Measurements from ENCODE around the gene COMMD4. TPM values are rescaled to one million over a fixed set of nuclear protein-coding genes. Genes with fewer than 3 reads are reported as not detected.
A peak's percentile ranks its signal among the peaks of the same experiment; 100 is the strongest.

COMMD4 gene
- total RNA-seq (2013; cell fraction: nucleolus; rRNA removed): 17.9 and 18.5 TPM in 2 replicates
- total RNA-seq (2014; rRNA removed): 110 and 113 TPM in 2 replicates
- total RNA-seq (2014; rRNA removed; fragmentation: Illumina TruSeq; extraction: Trizol): 46.1 and 48.4 TPM in 2 replicates
- total RNA-seq (2021): 86.3 and 98.9 TPM in 2 replicates
- polyA plus RNA-seq (2011; ENCODE audit: low read depth): 30.1 TPM
- polyA plus RNA-seq (2011; rRNA removed): 32.0 and 53.2 TPM in 2 replicates
- polyA plus RNA-seq (2011; cell fraction: cytosol; rRNA removed): 129 and 166 TPM in 2 replicates
- 127 and 161 TPM in 2 replicates for polyA plus RNA-seq (2011; cell fraction: nucleus; rRNA removed)
- polyA plus RNA-seq (2012): 64.3 and 67.6 TPM in 2 replicates
- polyA plus RNA-seq (2014; fragmentation: Illumina TruSeq; extraction: Trizol): 18.5 and 34.3 TPM in 2 replicates
- polyA plus RNA-seq (2014; fragmentation: Nextera tagmentation; extraction: Ambion mirVana): 10 to 100 TPM; 14.5 to 38.4 TPM
- polyA plus RNA-seq (2014; rRNA removed): 97.4 and 111 TPM in 2 replicates
- 100 to 1,000 TPM; 115 to 118 TPM for polyA plus RNA-seq (2016; fragmentation: Nextera tagmentation; extraction: Ambion mirVana)
- 19.5 and 56.0 TPM in 2 replicates for polyA minus RNA-seq (2011; rRNA and poly(A)+ RNA removed)
- polyA minus RNA-seq (2011; cell fraction: cytosol; rRNA and poly(A)+ RNA removed): 14.7 and 26.7 TPM in 2 replicates
- 11.8 and 14.3 TPM in 2 replicates for polyA minus RNA-seq (2011; cell fraction: nucleus; rRNA and poly(A)+ RNA removed)
- percentile 70 among the genes with signal in this experiment for Bru-seq, nascent RNA
- BruChase-seq, experiment 1, labeled RNA remaining after a 6-hour chase: percentile 70 among the genes with signal in this experiment
- BruChase-seq, experiment 2, labeled RNA remaining after a 2-hour chase: percentile 63 among the genes with signal in this experiment
- long read RNA-seq, experiment 1, full-length matches to known transcripts: 31 of 38 reads
- long read RNA-seq, experiment 1, partial matches to known transcripts: 3 of 38 reads
- long read RNA-seq, experiment 1, other reads (novel, unspliced or antisense): 4 of 38 reads
- long read RNA-seq, experiment 2, transcript COMMD4-202 (7 exons, 722 nt): minor isoform, 8 of 66 reads
- long read RNA-seq, experiment 2, transcript COMMD4-201 (8 exons, 1,067 nt): major isoform, 44 of 66 reads
- long read RNA-seq, experiment 2, partial matches to known transcripts: 5 of 66 reads
- long read RNA-seq, experiment 2, other reads (novel, unspliced or antisense): 7 of 66 reads

DNA sequence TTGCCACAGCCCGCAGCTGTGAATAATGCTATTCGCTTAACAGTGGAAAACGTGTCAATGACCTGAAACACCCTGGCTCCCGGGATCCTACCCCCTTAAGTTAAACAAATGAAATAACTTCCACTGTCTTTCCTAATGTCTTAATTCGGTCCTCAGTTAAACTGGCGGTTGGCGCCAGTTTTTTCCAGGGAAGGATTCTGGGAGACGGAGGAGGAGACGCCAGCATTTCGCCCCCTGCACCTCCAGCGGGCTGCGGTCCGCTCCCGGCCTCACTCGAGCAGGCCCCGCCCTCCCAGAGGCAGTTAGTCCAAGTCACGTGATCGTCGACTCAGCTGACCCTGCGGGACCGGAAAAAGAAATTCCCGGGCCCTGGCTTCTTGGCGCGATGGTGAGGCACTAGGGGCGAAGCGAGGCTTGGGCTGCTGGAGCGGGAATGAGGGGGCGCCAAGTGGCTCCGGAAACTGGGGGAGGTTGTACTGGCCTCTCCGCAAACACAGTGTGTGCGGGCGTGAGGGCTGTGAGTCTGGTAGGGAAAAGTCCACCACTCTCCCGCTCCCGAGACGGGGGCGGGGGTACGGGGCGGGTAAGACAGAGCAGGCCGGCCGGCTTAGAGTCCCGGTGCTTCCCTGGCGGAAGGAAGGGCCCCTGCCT is at the start of gene COMMD4:
COMMD4 (plus strand) TSS at position 359 of the 651 bp plus-strand sequence; CDS start at position 386, 27 bp downstream.
- Histone ChIP-seq H3K4me3 (peak within 1 kb of the TSS; percentile 96), H3K9me3 (replicated peaks; ENCODE audit: control insufficient read depth, insufficient read depth, low read length) (no peaks in the 10 kb centered on the region), H3K9ac (ENCODE audit: control insufficient read depth, insufficient read depth, low read length) (peak within 1 kb of the TSS; percentile 86), H3K27me3 (replicated peaks in 1 of 2; ENCODE audit: control insufficient read depth in 2 of 2, insufficient read depth in 2 of 2, low read length in 1 of 2) (no peaks in the 10 kb centered on the region), H4K20me1 (ENCODE audit: control insufficient read depth, insufficient read depth) (no peaks in the 10 kb centered on the region), H2AFZ (ENCODE audit: control insufficient read depth, low read depth, low read length) (peak within 1 kb of the TSS; percentile 92), H3K27ac (ENCODE audit: control insufficient read depth, insufficient read depth) (peak within 1 kb of the TSS; percentile 63), H3K4me1 (ENCODE audit: control insufficient read depth, insufficient read depth, low read length) (no peaks in the 10 kb centered on the region; the same call in 1 of the 2 replicates), H3K4me2 (ENCODE audit: control insufficient read depth, insufficient read depth) (peak within 1 kb of the TSS; percentile 94), H3K36me3 (ENCODE audit: control insufficient read depth in 2 of 2, insufficient read depth in 2 of 2, low read length in 1 of 2) (peaks cover 0 to 5% of the 10 kb centered on the region in 2 experiments; a peak in 1 of 4 replicates), H3K79me2 (ENCODE audit: control insufficient read depth, insufficient read depth, low read length) (peaks cover 10% of the 10 kb centered on the region)
- intact Hi-C loops (cut with micrococcal nuclease; ENCODE audit: unreplicated experiment) (no loop called here), in situ Hi-C loops (cut with MboI) (no loop called here)
- under 1% methylated on average over 32 of the region's 42 CpGs for WGBS (ENCODE audit: insufficient coverage, insufficient replicate concordance, low lambda C conversion rate, missing lambda C conversion rate)
- BruUV-seq (replicated peaks): no TSS peak
- DNase-seq (ENCODE audit: low read depth, low spot score) (no peak), ATAC-seq (peak; percentile 86), FAIRE-seq (peak; percentile 80)
- POLR2A ChIA-PET: interaction anchor here (1.0 to 1.6 kb wide), 2 partner anchors 32 to 304 kb away, joined by 3 to 7 read pairs; partner anchors contain the start of genes IMP3 and MAN2C1
- SMC1A ChIA-PET (ENCODE audit: uncharacterized antibody, unreplicated experiment): interaction anchor here (1.3 to 1.7 kb wide), 3 partner anchors 13 to 313 kb away, joined by 3 to 6 read pairs (median 3); partner anchors contain the start of genes MAN2C1 and PPCDC
- RAD21 ChIA-PET (ENCODE audit: unreplicated experiment): interaction anchor here (0.9 to 1.4 kb wide), 2 partner anchors 32 to 293 kb away, joined by 3 to 8 read pairs; partner anchors contain the start of gene MAN2C1
- CTCF ChIA-PET: interaction anchor here (1.3 to 2.5 kb wide), 2 partner anchors 32 to 350 kb away, joined by 3 to 15 read pairs; partner anchors contain the start of gene MAN2C1
- TF ChIP-seq ZZZ3 (IDR thresholded peaks at IDR 0.05; ENCODE audit: control insufficient read depth, insufficient read length, low read depth): no peak
- peak in 1 of 2 experiments; percentile 41; a peak in 2 of 3 replicates for TF ChIP-seq EGR1 (IDR thresholded peaks at IDR 0.05; ENCODE audit: borderline replicate concordance in 1 of 2, low read depth in 2 of 2, low read length in 2 of 2)
- TF ChIP-seq, protein P1, sequence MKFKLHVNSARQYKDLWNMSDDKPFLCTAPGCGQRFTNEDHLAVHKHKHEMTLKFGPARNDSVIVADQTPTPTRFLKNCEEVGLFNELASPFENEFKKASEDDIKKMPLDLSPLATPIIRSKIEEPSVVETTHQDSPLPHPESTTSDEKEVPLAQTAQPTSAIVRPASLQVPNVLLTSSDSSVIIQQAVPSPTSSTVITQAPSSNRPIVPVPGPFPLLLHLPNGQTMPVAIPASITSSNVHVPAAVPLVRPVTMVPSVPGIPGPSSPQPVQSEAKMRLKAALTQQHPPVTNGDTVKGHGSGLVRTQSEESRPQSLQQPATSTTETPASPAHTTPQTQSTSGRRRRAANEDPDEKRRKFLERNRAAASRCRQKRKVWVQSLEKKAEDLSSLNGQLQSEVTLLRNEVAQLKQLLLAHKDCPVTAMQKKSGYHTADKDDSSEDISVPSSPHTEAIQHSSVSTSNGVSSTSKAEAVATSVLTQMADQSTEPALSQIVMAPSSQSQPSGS (IDR thresholded peaks at IDR 0.05; ENCODE audit: low read length): no peak
- TF ChIP-seq, protein P2, sequence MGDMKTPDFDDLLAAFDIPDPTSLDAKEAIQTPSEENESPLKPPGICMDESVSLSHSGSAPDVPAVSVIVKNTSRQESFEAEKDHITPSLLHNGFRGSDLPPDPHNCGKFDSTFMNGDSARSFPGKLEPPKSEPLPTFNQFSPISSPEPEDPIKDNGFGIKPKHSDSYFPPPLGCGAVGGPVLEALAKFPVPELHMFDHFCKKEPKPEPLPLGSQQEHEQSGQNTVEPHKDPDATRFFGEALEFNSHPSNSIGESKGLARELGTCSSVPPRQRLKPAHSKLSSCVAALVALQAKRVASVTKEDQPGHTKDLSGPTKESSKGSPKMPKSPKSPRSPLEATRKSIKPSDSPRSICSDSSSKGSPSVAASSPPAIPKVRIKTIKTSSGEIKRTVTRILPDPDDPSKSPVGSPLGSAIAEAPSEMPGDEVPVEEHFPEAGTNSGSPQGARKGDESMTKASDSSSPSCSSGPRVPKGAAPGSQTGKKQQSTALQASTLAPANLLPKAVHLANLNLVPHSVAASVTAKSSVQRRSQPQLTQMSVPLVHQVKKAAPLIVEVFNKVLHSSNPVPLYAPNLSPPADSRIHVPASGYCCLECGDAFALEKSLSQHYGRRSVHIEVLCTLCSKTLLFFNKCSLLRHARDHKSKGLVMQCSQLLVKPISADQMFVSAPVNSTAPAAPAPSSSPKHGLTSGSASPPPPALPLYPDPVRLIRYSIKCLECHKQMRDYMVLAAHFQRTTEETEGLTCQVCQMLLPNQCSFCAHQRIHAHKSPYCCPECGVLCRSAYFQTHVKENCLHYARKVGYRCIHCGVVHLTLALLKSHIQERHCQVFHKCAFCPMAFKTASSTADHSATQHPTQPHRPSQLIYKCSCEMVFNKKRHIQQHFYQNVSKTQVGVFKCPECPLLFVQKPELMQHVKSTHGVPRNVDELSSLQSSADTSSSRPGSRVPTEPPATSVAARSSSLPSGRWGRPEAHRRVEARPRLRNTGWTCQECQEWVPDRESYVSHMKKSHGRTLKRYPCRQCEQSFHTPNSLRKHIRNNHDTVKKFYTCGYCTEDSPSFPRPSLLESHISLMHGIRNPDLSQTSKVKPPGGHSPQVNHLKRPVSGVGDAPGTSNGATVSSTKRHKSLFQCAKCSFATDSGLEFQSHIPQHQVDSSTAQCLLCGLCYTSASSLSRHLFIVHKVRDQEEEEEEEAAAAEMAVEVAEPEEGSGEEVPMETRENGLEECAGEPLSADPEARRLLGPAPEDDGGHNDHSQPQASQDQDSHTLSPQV (IDR thresholded peaks at IDR 0.05): no peak
- no peak for TF ChIP-seq NRF1 (conservative IDR thresholded peaks at IDR 0.05; ENCODE audit: low read depth, low read length)
- no peak for TF ChIP-seq DPF2 (IDR thresholded peaks at IDR 0.05)
- TF ChIP-seq, protein P3, sequence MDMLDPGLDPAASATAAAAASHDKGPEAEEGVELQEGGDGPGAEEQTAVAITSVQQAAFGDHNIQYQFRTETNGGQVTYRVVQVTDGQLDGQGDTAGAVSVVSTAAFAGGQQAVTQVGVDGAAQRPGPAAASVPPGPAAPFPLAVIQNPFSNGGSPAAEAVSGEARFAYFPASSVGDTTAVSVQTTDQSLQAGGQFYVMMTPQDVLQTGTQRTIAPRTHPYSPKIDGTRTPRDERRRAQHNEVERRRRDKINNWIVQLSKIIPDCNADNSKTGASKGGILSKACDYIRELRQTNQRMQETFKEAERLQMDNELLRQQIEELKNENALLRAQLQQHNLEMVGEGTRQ (IDR thresholded peaks at IDR 0.05; ENCODE audit: borderline replicate concordance, low read depth, low read length): peak; percentile 89
- 0 out of 2 replicates have a peak, but pooled peaks have one; percentile 51 for TF ChIP-seq MEF2A (IDR thresholded peaks at IDR 0.05; ENCODE audit: insufficient read depth, low read depth, low read length)

Measured in GM12878 (cell line).